ENCODE measurements around the gene DACH1. TPM values are rescaled to one million over a fixed set of nuclear protein-coding genes. Genes with fewer than 3 reads are reported as not detected.
"Not testable (repeated sequence)": the region's sequence is repeated elsewhere in the genome, so short reads cannot be mapped to it uniquely, and the experiment has no call there.

The DACH1 gene
- polyA plus RNA-seq, 4 donors: 16.5 to 128 (median 110) TPM

- DNase-seq (ENCODE audit: low read depth in 4 of 4, low spot score in 3 of 4): no peak
These were observed 81.6 kb downstream of the DACH1 start for GRCh38 chr13:71785361-71785760.

- no peak for DNase-seq (ENCODE audit: low read depth in 4 of 4, low spot score in 3 of 4)
These were observed 86.5 kb downstream of the DACH1 start for GRCh38 chr13:71780546-71780945.

- not testable (repeated sequence) for DNase-seq (ENCODE audit: low read depth in 4 of 4, low spot score in 3 of 4)
These were observed 88.0 kb downstream of the DACH1 start for GRCh38 chr13:71778998-71779397.

- no peak for DNase-seq (ENCODE audit: low read depth in 4 of 4, low spot score in 3 of 4)
These were observed 91.0 kb downstream of the DACH1 start for GRCh38 chr13:71775966-71776365.

GRCh38 chr13:71774863-71775262, 92.1 kb downstream of the DACH1 start:
- DNase-seq (ENCODE audit: low read depth in 4 of 4, low spot score in 3 of 4): no peak

- DNase-seq (ENCODE audit: low read depth in 4 of 4, low spot score in 3 of 4): no peak
These were observed 93.5 kb downstream of the DACH1 start for GRCh38 chr13:71773531-71773930.

- DNase-seq (ENCODE audit: low read depth in 4 of 4, low spot score in 3 of 4): no peak
These were observed 94.6 kb downstream of the DACH1 start for GRCh38 chr13:71772361-71772760.

- no peak for DNase-seq (ENCODE audit: low read depth in 4 of 4, low spot score in 3 of 4)
These were observed 95.9 kb downstream of the DACH1 start for GRCh38 chr13:71771144-71771543.

GRCh38 chr13:71770710-71771109, 96.3 kb downstream of the DACH1 start:
- no peak for DNase-seq (ENCODE audit: low read depth in 4 of 4, low spot score in 3 of 4)

- DNase-seq (ENCODE audit: low read depth in 4 of 4, low spot score in 3 of 4): no peak
These were observed 98.1 kb downstream of the DACH1 start for GRCh38 chr13:71768881-71769280.

GRCh38 chr13:71759651-71760511, 107.1 kb downstream of the DACH1 start:
- no peak for DNase-seq (ENCODE audit: low read depth in 4 of 4, low spot score in 3 of 4)

- DNase-seq (ENCODE audit: low read depth in 4 of 4, low spot score in 3 of 4): peak in 1 of 4 donors; percentile 50
These were observed 108.2 kb downstream of the DACH1 start for GRCh38 chr13:71758828-71759227.

- DNase-seq (ENCODE audit: low read depth in 4 of 4, low spot score in 3 of 4): no peak
These were observed 112.5 kb downstream of the DACH1 start for GRCh38 chr13:71754407-71754974.

- DNase-seq (ENCODE audit: low read depth in 4 of 4, low spot score in 3 of 4): no peak
These were observed 114.1 kb downstream of the DACH1 start for GRCh38 chr13:71752775-71753513.

GRCh38 chr13:71751073-71751472, 115.9 kb downstream of the DACH1 start:
- no peak for DNase-seq (ENCODE audit: low read depth in 4 of 4, low spot score in 3 of 4)

GRCh38 chr13:71730267-71730666, 136.7 kb downstream of the DACH1 start:
- DNase-seq (ENCODE audit: low read depth in 4 of 4, low spot score in 3 of 4): no peak

GRCh38 chr13:71729441-71729840, 137.6 kb downstream of the DACH1 start:
- no peak for DNase-seq (ENCODE audit: low read depth in 4 of 4, low spot score in 3 of 4)

GRCh38 chr13:71727662-71728061, 139.3 kb downstream of the DACH1 start:
- DNase-seq (ENCODE audit: low read depth in 4 of 4, low spot score in 3 of 4): no peak

GRCh38 chr13:71727042-71727441, 140.0 kb downstream of the DACH1 start:
- no peak for DNase-seq (ENCODE audit: low read depth in 4 of 4, low spot score in 3 of 4)

- DNase-seq (ENCODE audit: low read depth in 4 of 4, low spot score in 3 of 4): no peak
These were observed 144.8 kb downstream of the DACH1 start for GRCh38 chr13:71722206-71722605.

- no peak for DNase-seq (ENCODE audit: low read depth in 4 of 4, low spot score in 3 of 4)
These were observed 145.9 kb downstream of the DACH1 start for GRCh38 chr13:71721104-71721503.

- no peak for DNase-seq (ENCODE audit: low read depth in 4 of 4, low spot score in 3 of 4)
These were observed 148.1 kb downstream of the DACH1 start for GRCh38 chr13:71718931-71719330.

All from left renal pelvis (tissue), 4 donors.